GM12801 (cell line): ENCODE results near the gene ZNF487.

Source experiments
- TF ChIP-seq, protein P1 (sequence below): IDR thresholded peaks from one replicate; pipeline ENCODE4 v1.5.1; 2011; ENCODE audit warnings: control low read depth; ENCODE audit not compliant: insufficient read length; ENCODE audit errors: extremely low read depth

Gene ZNF487

GRCh38 chr10:43430926-43431663, 5.8 kb upstream of the ZNF487 start:
- TF ChIP-seq, protein P1, sequence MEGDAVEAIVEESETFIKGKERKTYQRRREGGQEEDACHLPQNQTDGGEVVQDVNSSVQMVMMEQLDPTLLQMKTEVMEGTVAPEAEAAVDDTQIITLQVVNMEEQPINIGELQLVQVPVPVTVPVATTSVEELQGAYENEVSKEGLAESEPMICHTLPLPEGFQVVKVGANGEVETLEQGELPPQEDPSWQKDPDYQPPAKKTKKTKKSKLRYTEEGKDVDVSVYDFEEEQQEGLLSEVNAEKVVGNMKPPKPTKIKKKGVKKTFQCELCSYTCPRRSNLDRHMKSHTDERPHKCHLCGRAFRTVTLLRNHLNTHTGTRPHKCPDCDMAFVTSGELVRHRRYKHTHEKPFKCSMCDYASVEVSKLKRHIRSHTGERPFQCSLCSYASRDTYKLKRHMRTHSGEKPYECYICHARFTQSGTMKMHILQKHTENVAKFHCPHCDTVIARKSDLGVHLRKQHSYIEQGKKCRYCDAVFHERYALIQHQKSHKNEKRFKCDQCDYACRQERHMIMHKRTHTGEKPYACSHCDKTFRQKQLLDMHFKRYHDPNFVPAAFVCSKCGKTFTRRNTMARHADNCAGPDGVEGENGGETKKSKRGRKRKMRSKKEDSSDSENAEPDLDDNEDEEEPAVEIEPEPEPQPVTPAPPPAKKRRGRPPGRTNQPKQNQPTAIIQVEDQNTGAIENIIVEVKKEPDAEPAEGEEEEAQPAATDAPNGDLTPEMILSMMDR: no peak

DNA sequence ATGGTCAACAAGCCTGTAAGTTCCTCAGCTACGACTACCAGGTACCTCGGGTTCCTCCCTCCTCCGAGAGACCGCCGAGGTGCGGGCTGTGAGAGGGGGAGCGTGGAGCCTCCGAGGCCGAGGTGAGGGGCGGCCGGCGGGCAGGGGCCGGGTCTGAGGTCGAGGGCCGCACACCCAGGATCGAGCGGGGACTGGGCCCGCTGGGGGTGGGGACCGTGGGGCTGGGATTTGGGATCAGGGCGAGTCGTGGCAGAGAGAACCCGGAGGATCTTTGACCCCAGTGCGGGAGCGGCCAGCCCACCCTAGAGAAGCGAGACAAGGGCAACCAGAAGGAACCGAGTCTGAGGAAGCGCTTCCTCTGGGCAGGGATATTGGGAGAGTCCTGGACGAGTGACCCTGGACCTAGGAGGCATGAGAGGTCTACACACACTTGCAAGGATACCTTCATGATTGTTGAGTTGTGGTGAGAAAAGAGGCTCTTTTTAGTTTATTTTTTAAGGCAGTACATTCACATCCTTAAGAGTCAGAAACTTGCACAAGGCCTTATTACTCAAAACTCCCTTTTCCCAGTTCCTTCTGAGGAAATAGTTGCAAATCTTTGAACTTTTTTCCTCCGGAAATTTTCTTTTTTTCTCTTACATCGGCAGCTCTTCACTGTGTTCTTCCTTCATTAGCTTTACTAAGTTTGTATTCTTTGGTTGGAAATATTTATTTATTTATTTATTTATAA, 395 bp downstream of the ZNF487 start:
- TF ChIP-seq, protein P1: no peak

GRCh38 chr10:43440463-43441134, 3.7 kb downstream of the ZNF487 start:
- TF ChIP-seq, protein P1: no peak

- TF ChIP-seq, protein P1: no peak
Observed at GRCh38 chr10:43444323-43444722, 7.4 kb downstream of the ZNF487 start.

DNA sequence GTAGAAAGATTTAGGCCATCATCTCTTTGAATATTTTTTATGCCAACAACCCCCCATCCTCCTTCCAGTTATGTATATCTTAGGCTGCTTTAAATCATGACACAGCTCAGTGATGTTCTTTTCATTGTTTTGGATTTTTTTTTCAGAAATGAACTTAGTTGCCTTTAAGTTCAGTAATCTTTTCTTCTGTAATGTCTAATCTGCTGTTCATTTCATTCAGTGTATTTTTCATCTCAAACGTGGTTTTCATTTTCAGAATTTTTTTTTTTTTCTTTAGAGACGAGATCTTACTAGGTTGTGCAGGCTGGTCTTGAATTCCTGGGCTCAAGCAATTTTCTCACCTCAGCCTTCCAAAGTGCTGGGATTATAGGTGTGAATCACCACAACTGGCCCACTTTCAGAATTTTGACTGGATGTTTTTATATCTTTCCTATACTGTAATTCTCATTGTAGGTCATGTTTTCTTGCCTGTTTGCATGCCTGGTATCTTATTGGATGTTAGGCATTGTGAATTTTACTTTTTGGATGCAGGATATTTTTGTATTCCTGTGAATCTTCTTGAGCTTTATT, 8.1 kb downstream of the ZNF487 start:
- TF ChIP-seq, protein P1: no peak

DNA sequence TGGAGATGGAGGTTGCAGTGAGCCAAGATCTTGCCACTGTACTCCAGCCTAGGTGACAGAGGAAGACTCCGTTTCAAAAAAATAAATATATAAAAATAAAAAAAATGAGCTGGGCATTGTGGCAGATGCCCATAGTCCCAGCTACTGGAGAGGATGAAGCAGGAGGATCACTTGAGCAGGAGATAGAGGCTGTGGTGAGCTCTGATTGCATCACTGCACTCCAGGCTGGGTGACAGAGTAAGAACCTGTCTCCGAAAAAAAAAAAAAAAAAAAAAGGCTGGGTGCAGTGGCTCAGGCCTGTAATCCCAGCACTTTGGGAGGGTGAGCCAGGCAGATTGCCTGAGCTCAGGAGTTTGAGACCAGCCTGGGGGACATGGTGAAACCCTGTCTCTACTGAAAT, 11.8 kb downstream of the ZNF487 start:
- TF ChIP-seq, protein P1: no peak

- TF ChIP-seq, protein P1: no peak
Observed at GRCh38 chr10:43452356-43452914, 15.5 kb downstream of the ZNF487 start.
